Ascending aorta (tissue), 2 donors: ENCODE measurements around the gene SHISA9. TPM values are rescaled to one million over a fixed set of nuclear protein-coding genes. Genes with fewer than 3 reads are reported as not detected.

Source experiments
- DNase-seq, 2 donors: peaks; one replicate each; pipeline ENCODE4 v3.0.0-alpha.2; 2019; ENCODE audit warnings: low spot score in 2 of 2
- H3K27ac ChIP-seq, 2 donors: fragments of 200-600 bp; sonication (generic); one replicate each; pipeline ENCODE4 v1.5.1; 2016 to 2017; ENCODE audit warnings: mild to moderate bottlenecking in 1 of 2
- H3K27me3 ChIP-seq: fragments of 200-600 bp; sonication (generic); one replicate; pipeline ENCODE4 v1.5.1; 2017
- H3K36me3 ChIP-seq, 2 donors: fragments of 200-600 bp; sonication (generic); one replicate each; pipeline ENCODE4 v1.5.1; 2016
- H3K4me1 ChIP-seq, 2 donors: fragments of 200-600 bp; sonication (generic); one replicate each; pipeline ENCODE4 v1.5.1; 2016 to 2017; ENCODE audit warnings: mild to moderate bottlenecking in 1 of 2
- H3K4me3 ChIP-seq, 2 donors: fragments of 200-600 bp; sonication (generic); one replicate each; pipeline ENCODE4 v1.5.1; 2016 to 2017; ENCODE audit warnings: mild to moderate bottlenecking in 1 of 2
- H3K9me3 ChIP-seq, 2 donors: fragments of 200-600 bp; sonication (generic); one replicate each; pipeline ENCODE4 v1.5.1; 2016
- CTCF ChIP-seq, 3 experiments: fragments of 200-600 bp in 2 of 3; fragments of 450-650 bp in 1 of 3; sonication (generic) in 2 of 3; IDR thresholded peaks; one replicate each; pipeline ENCODE4 v1.5.1; 2016 to 2019; ENCODE audit warnings: antibody characterized with exemption in 3 of 3, mild to moderate bottlenecking in 1 of 3, moderate library complexity in 1 of 3
- intact Hi-C: fragments of 100-400 bp; cut with DNase I; formaldehyde crosslinking; loops from one replicate; pipeline ENCODE4 v1.15.1; 2023
- total RNA-seq: library from RNA; depleted of rRNA; stranded (reverse); fragments of >200 nt; gene quantifications from one replicate; pipeline ENCODE4 v1.1.0, GENCODE V29; 2016

SHISA9 gene
- total RNA-seq, 1 donor from 2014 or later: 8.9 TPM

DNA sequence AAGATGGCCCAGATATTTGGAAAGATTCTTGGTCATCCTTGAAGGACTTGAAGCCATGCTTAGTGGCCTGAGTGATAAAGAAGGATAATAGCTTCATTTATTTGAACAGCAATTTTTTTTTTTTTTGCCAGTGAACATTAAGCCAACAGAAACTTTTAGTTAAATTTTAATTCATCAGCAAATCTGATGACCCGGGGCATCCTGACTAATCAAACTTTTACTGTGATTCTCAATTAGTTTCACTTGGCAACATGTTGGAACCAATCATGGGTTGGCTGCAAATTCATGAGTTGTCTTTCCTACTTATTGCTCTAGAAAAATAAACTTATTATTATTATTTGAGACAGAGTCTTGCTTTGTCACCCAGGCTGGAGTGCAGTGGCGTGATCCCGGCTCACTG lies 74.4 kb downstream of the SHISA9 start:
- Histone ChIP-seq H3K9me3 (peaks cover 0 to under 1% of the 10 kb centered on the region in 2 donors), H3K27me3 (no peaks in the 10 kb centered on the region), H3K27ac (no peak overlapping the region), H3K4me3 (no peak overlapping the region), H3K4me1 (no peaks in the 10 kb centered on the region), H3K36me3 (no peaks in the 10 kb centered on the region)
- intact Hi-C loops: loop anchor here (10.0 kb wide), 1 partner anchor 381 kb away; no protein-coding TSS in a partner anchor
- no peak for DNase-seq
- no peak for TF ChIP-seq CTCF (IDR thresholded peaks at IDR 0.05)

- H3K27ac ChIP-seq: no peak overlapping the region
- no peak for DNase-seq
- H3K4me1 ChIP-seq: no peaks in the 10 kb centered on the region
- intact Hi-C loops: loop anchor here (10.0 kb wide), 1 partner anchor 382 kb away; no protein-coding TSS in a partner anchor
- H3K36me3 ChIP-seq: no peaks in the 10 kb centered on the region
- no peaks in the 10 kb centered on the region for H3K27me3 ChIP-seq
- H3K9me3 ChIP-seq: peaks cover 0 to 7% of the 10 kb centered on the region in 2 donors
- no peak overlapping the region for H3K4me3 ChIP-seq
- TF ChIP-seq CTCF (IDR thresholded peaks at IDR 0.05): no peak
Observed at GRCh38 chr16:12976496-12976895, 75.1 kb downstream of the SHISA9 start.

- H3K4me1 ChIP-seq: no peaks in the 10 kb centered on the region
- intact Hi-C loops: loop anchor here (10.0 kb wide), 1 partner anchor 382 kb away; no protein-coding TSS in a partner anchor
- H3K27ac ChIP-seq: no peak overlapping the region
- H3K27me3 ChIP-seq: no peaks in the 10 kb centered on the region
- no peak for DNase-seq
- TF ChIP-seq CTCF (IDR thresholded peaks at IDR 0.05): no peak
- H3K36me3 ChIP-seq: no peaks in the 10 kb centered on the region
- H3K4me3 ChIP-seq: no peak overlapping the region
- H3K9me3 ChIP-seq: peaks cover 0 to 7% of the 10 kb centered on the region in 2 donors
Observed at GRCh38 chr16:12976936-12977335, 75.5 kb downstream of the SHISA9 start.

DNA sequence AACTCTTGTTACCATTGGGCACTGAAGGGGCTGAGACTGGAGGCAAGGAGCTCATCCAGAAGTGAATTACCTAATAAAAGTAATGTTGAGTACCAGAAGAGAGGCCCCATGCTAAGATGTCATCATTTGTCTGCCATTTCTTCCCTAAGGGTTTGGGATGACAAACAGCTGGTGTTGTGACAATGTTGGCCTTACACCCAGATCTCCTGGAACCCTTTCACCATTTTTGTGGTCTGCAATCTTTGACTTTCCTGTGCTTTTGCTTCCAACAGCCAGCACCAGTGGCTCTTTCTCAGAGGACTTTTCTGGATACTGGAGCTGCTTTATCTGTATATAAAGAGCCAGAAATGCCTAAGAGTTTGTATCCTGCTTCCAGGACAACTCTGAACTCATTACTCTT lies 84.1 kb downstream of the SHISA9 start:
- no peaks in the 10 kb centered on the region for H3K27me3 ChIP-seq
- peaks cover 0 to 7% of the 10 kb centered on the region in 2 donors for H3K9me3 ChIP-seq
- H3K4me1 ChIP-seq: no peaks in the 10 kb centered on the region
- H3K27ac ChIP-seq: no peak overlapping the region
- no peaks in the 10 kb centered on the region for H3K36me3 ChIP-seq
- intact Hi-C loops: no loop called here
- TF ChIP-seq CTCF (IDR thresholded peaks at IDR 0.05): no peak
- DNase-seq: no peak
- H3K4me3 ChIP-seq: no peak overlapping the region

DNA sequence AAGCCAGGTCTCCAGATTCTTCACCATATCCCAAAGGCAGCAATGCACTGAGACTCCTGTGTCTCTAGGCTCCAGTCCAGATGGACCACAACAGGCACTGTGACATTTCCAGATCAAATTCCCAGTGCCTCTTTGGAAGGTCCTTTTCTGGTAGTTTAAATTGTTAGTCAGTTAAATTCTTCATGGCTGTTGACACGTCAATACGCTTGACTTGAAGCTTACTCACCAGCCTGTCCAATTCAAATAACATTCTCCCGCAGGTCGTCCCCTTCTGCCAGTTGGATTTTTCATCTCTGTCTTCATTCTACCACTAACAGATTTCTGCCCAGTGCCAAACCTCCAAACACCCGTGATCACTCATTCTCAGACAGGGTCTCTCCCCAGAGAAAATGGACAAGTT lies 86.7 kb downstream of the SHISA9 start:
- no peaks in the 10 kb centered on the region for H3K9me3 ChIP-seq
- no peak for DNase-seq
- H3K27me3 ChIP-seq: no peaks in the 10 kb centered on the region
- H3K4me1 ChIP-seq: no peaks in the 10 kb centered on the region
- no peak for TF ChIP-seq CTCF (IDR thresholded peaks at IDR 0.05)
- H3K4me3 ChIP-seq: no peak overlapping the region
- H3K27ac ChIP-seq: no peak overlapping the region
- intact Hi-C loops: no loop called here
- no peaks in the 10 kb centered on the region for H3K36me3 ChIP-seq

DNA sequence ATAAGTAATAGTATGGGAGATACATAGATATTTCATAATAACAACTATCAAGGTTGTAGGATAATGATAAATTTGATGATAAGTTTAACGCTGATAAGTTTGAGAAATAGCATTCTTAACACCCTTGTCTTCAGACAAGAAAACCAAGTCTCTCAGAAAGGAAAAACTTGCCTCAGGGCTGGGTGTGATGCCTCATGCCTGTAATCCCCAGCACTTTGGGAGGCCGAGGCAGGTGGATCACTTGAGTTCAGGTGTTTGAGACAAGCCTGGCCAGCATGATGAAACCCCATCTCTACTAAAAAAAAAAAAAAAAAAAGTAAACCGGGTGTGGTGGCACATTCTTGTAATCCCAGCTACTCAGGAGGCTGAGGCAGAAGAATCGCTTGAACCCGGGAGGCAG lies 90.7 kb downstream of the SHISA9 start:
- intact Hi-C loops: no loop called here

More for the DNA sequence above, 90.7 kb downstream of the SHISA9 start:
- no peak overlapping the region for H3K4me3 ChIP-seq
- H3K27ac ChIP-seq: no peak overlapping the region
- no peaks in the 10 kb centered on the region for H3K27me3 ChIP-seq
- TF ChIP-seq CTCF (IDR thresholded peaks at IDR 0.05): no peak
- no peaks in the 10 kb centered on the region for H3K4me1 ChIP-seq
- H3K9me3 ChIP-seq: no peaks in the 10 kb centered on the region
- no peaks in the 10 kb centered on the region for H3K36me3 ChIP-seq
- DNase-seq: no peak
